ENCODE measurements around the gene FBXO10. TPM values are rescaled to one million over a fixed set of nuclear protein-coding genes. Genes with fewer than 3 reads are reported as not detected.

FBXO10 gene, protein sequence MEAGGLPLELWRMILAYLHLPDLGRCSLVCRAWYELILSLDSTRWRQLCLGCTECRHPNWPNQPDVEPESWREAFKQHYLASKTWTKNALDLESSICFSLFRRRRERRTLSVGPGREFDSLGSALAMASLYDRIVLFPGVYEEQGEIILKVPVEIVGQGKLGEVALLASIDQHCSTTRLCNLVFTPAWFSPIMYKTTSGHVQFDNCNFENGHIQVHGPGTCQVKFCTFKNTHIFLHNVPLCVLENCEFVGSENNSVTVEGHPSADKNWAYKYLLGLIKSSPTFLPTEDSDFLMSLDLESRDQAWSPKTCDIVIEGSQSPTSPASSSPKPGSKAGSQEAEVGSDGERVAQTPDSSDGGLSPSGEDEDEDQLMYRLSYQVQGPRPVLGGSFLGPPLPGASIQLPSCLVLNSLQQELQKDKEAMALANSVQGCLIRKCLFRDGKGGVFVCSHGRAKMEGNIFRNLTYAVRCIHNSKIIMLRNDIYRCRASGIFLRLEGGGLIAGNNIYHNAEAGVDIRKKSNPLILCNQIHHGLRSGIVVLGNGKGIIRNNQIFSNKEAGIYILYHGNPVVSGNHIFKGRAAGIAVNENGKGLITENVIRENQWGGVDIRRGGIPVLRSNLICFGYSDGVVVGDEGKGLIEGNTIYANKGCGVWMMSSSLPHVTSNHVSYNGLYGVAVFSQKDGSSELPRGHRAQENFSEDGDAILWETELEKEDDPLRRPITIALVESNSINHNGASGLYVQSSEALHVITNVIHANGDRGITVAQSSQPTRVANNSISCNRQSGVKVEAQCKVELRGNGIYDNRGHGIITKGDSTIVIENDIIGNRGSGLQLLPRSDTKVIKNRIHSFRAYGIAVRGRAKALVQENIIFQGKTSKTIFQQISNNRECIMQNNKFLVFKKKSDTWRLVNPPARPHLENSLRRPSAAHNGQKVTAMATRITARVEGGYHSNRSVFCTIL
- 1 to 10 TPM; 3.6 to 3.9 TPM for total RNA-seq

DNA sequence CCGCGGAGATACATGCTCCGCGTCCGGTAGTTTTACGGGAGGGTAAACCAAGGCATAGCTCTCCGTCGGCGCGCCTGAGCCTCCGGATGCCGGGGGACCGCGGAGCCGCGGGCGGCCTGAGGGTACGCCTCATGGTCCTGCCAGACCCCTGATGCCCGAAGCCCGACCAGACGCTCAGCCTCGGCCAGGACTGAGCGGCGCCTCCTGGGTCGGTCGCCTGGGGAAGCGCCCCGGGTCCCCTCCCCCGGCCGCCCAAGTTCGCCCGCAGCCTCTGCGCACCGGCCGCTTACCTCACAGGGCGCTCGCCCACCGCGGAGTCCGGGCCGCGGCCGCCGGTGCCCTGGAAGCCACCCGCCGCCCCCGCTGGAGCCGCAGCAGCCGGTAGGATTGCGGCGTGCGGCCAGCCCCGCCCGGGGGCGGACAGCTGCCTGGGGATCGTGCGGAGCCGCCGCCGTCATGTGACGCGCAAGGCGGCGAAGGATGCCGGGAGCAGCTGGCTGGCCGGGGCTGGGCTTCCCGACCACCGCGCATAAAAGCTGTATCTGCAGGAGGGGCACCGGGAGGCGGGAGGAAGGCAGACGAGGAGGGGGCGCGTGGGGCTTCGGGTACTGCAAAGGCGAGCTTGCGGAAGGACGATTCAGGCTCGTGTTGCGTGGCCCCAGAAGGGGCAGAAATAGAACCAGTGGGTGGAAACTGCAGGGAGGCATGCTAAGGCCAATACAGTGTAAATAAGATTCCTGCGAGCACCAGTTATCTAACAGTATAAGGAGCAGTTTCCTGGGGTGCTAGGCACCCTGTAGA is at the start of gene FBXO10:
Gene FBXO10, minus strand, starts transcription at position 460 of the 801 bp plus-strand sequence. CDS start 34,612 bp downstream, outside the sequence.
- intact Hi-C loops (cut with micrococcal nuclease) = loop anchor here (2.0 to 5.0 kb wide), 2 partner anchors 17 to 49 kb away; partner anchors contain the start of gene TOMM5
- no peaks in the 10 kb centered on the region for H3K27me3 Mint-ChIP-seq
- H3K9me3 Mint-ChIP-seq = no peaks in the 10 kb centered on the region
- DNase-seq = peak; percentile 64
- H3K36me3 Mint-ChIP-seq = peaks cover 11% of the 10 kb centered on the region
- ChIA-PET CTCF (interaction anchor here (1.3 to 2.4 kb wide), 2 partner anchors 13 to 16 kb away, joined by 3 to 6 read pairs; partner anchors contain the start of gene TOMM5), POLR2A (interaction anchor here (0.6 to 4.7 kb wide), 6 partner anchors 12 to 136 kb away, joined by 3 to 33 read pairs (median 3); partner anchors contain the start of gene TOMM5)
- peaks cover 16% of the 10 kb centered on the region for H3K4me1 Mint-ChIP-seq (ENCODE audit: low read depth)
- H3K4me3 Mint-ChIP-seq = peak within 1 kb of the TSS; percentile 79
- H3K27ac Mint-ChIP-seq = no peak within 1 kb of the TSS

DNA sequence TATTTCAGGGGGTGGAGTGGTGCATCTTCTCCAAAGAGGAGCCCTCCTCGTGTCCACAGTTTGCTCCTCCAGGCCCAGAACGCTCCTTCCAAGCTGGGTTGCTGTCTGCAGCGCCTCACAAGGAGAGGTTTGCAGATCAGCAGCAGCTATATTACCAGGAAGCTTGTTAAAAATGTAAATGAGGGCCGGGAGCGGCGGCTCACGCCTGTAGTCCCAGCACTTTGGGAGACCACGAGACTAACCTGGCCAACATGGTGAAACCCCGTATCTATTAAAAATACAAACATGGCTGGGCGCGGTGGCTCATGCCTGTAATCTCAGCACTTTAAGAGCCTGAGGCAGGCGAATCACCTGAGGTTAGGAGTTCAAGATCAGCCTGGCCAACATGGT is 49.6 kb upstream of the FBXO10 start:
- POLR2A ChIA-PET = interaction anchor here (0.6 kb wide), 1 partner anchor 22 kb away, joined by 3 read pairs; no protein-coding TSS in a partner anchor
- no peaks in the 10 kb centered on the region for H3K9me3 Mint-ChIP-seq
- no peaks in the 10 kb centered on the region for H3K36me3 Mint-ChIP-seq
- CTCF ChIA-PET = no interaction called here
- H3K4me3 Mint-ChIP-seq = no peak overlapping the region
- intact Hi-C loops (cut with micrococcal nuclease) = no loop called here
- H3K27me3 Mint-ChIP-seq = no peaks in the 10 kb centered on the region
- no peak overlapping the region for H3K27ac Mint-ChIP-seq
- H3K4me1 Mint-ChIP-seq (ENCODE audit: low read depth) = no peaks in the 10 kb centered on the region
- DNase-seq = no peak

DNA sequence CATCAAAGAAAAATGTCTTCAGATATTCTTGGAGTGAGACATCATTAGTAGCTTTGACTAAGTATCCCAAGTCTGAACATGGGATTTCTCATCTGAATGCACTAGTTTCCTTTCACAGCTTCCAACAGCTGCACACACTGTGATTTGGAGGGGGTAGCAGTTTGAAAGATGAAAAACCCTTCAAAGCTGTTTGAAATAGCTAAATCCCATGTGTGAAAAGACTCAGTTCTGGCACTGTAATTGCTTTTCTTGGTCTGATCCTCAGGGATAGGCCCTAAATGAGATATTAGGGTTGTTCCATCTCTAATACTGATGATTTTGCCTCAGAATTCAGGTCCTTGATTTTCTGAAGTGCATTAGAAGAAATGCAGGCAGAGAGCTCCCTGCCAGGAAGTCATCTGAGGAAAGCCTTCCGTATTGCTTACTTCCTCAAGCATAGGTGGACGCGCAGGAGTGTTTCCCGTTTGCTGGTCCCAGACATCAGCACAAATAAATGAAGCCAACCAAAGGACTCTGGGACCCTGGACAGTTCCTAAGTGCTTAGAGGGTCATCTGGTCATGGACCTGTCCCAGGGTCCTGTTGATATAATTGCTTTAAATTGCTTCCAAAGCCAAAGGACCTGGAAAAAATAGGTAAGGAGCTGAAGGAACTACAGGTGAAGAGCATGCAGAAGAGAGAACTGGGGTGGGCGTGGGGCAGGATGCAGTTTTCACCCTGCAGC is 49.0 kb upstream of the FBXO10 start:
- Mint-ChIP-seq H3K27me3 (no peaks in the 10 kb centered on the region), H3K27ac (no peak overlapping the region), H3K36me3 (no peaks in the 10 kb centered on the region), H3K9me3 (no peaks in the 10 kb centered on the region), H3K4me1 (ENCODE audit: low read depth) (no peaks in the 10 kb centered on the region), H3K4me3 (no peak overlapping the region)
- ChIA-PET CTCF (no interaction called here), POLR2A (interaction anchor here (0.6 kb wide), 1 partner anchor 22 kb away, joined by 3 read pairs; no protein-coding TSS in a partner anchor)
- intact Hi-C loops (cut with micrococcal nuclease) = no loop called here
- no peak for DNase-seq

DNA sequence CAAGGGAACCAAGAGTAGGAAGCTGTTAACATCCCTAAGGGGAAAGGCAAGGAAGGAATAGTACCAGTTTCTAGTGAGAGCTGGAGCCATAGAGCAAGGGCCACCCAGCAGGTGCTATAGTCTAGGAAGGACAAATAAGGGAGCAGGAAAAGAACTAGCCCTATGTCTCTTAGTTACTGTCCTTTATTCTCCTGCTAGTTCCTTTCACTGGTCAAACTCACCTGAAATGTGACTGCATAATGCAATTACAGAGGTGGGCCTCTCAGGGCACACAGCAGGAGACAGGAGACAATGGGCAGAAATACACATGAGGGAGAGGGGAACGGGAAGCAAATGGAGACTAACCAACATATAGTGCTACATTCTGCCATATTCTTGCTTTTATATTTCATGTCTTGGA is 47.9 kb upstream of the FBXO10 start:
- no peak overlapping the region for H3K4me3 Mint-ChIP-seq
- H3K9me3 Mint-ChIP-seq = no peaks in the 10 kb centered on the region
- H3K27me3 Mint-ChIP-seq = no peaks in the 10 kb centered on the region
- no peak for DNase-seq
- H3K27ac Mint-ChIP-seq = no peak overlapping the region
- no peaks in the 10 kb centered on the region for H3K36me3 Mint-ChIP-seq
- no peaks in the 10 kb centered on the region for H3K4me1 Mint-ChIP-seq (ENCODE audit: low read depth)
- intact Hi-C loops (cut with micrococcal nuclease) = no loop called here
- ChIA-PET CTCF (no interaction called here), POLR2A (no interaction called here)

DNA sequence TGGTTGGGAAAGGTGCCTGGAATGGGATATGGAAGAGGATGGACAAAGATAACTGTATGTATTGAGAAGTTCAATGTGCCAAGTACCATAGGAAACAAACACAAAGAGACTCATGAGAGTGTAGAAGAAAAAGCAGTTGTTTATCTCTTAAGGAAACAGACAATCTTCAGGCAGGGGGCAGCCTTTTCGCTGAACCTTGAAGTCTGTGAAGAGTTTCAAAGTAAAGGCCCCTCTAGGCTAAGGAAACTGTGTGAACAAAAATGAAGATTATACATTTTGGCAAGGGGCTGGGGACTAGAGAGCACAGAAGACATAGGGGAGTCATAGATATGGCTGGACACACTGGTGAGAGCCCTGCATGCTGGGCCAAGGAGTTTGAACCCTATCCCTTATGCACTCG is 47.1 kb upstream of the FBXO10 start:
- H3K27ac Mint-ChIP-seq = no peak overlapping the region

DNA sequence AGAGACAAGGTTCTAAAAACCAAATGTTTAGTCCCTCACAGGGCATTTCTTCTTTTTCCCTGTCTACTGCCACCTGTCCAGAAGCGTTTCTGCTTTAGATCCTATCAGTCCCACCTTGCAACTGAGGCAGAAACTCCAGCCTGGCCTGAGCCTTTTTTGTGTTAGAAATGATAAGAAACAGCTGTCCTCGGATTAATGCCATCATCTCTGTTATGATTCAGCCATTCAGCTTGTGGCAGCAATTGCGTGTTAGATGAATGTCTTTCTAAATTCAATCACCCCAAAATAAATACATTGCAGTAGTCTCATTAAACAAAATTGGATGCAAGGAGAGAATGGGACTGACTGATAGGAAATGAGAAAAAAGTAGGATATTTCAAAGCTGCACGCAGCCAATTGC is 46.3 kb upstream of the FBXO10 start:
- Mint-ChIP-seq H3K9me3 (no peaks in the 10 kb centered on the region), H3K27ac (no peak overlapping the region), H3K27me3 (peaks cover 4% of the 10 kb centered on the region), H3K36me3 (no peaks in the 10 kb centered on the region), H3K4me3 (no peak overlapping the region), H3K4me1 (ENCODE audit: low read depth) (no peaks in the 10 kb centered on the region)
- intact Hi-C loops (cut with micrococcal nuclease) = no loop called here
- ChIA-PET POLR2A (no interaction called here), CTCF (no interaction called here)
- DNase-seq = no peak

More for the DNA sequence above, 47.1 kb upstream of the FBXO10 start:
- no peak overlapping the region for H3K4me3 Mint-ChIP-seq
- POLR2A ChIA-PET = no interaction called here
- CTCF ChIA-PET = no interaction called here
- DNase-seq = no peak
- intact Hi-C loops (cut with micrococcal nuclease) = no loop called here
- no peaks in the 10 kb centered on the region for H3K4me1 Mint-ChIP-seq (ENCODE audit: low read depth)
- no peaks in the 10 kb centered on the region for H3K36me3 Mint-ChIP-seq
- H3K9me3 Mint-ChIP-seq = no peaks in the 10 kb centered on the region
- peaks cover 2% of the 10 kb centered on the region for H3K27me3 Mint-ChIP-seq

GRCh38 chr9:37621273-37622121 is 45.3 kb upstream of the FBXO10 start:
- intact Hi-C loops (cut with micrococcal nuclease) = no loop called here
- H3K4me1 Mint-ChIP-seq (ENCODE audit: low read depth) = no peaks in the 10 kb centered on the region
- CTCF ChIA-PET = no interaction called here
- POLR2A ChIA-PET = no interaction called here
- DNase-seq = no peak
- H3K36me3 Mint-ChIP-seq = no peaks in the 10 kb centered on the region
- H3K4me3 Mint-ChIP-seq = no peak overlapping the region
- H3K27ac Mint-ChIP-seq = no peak overlapping the region
- no peaks in the 10 kb centered on the region for H3K9me3 Mint-ChIP-seq
- H3K27me3 Mint-ChIP-seq = peaks cover 4% of the 10 kb centered on the region

DNA sequence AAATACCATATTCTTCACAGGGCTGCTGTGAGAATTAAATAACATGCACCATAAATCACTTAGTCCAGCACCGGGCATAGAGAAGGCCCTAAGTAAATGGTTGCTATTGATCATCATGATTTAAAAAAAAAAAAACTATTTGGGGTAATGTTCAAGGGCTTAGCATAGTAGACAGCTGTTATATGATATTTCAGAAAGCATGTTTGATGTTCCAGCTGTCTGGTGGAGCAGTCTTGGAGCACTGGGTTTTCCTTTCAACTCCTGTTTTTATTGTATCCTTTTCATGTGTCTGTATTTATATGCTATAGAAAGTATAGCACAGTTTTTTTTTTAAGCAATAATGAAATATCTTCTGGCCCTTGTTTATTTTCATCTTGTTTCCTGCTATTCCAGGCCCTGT is 44.2 kb upstream of the FBXO10 start:
- H3K36me3 Mint-ChIP-seq = no peaks in the 10 kb centered on the region
- no peaks in the 10 kb centered on the region for H3K9me3 Mint-ChIP-seq
- no peak for DNase-seq
- H3K27me3 Mint-ChIP-seq = peaks cover 4% of the 10 kb centered on the region
- H3K4me3 Mint-ChIP-seq = no peak overlapping the region
- intact Hi-C loops (cut with micrococcal nuclease) = no loop called here
- ChIA-PET POLR2A (no interaction called here), CTCF (no interaction called here)
- H3K27ac Mint-ChIP-seq = no peak overlapping the region
- no peaks in the 10 kb centered on the region for H3K4me1 Mint-ChIP-seq (ENCODE audit: low read depth)

DNA sequence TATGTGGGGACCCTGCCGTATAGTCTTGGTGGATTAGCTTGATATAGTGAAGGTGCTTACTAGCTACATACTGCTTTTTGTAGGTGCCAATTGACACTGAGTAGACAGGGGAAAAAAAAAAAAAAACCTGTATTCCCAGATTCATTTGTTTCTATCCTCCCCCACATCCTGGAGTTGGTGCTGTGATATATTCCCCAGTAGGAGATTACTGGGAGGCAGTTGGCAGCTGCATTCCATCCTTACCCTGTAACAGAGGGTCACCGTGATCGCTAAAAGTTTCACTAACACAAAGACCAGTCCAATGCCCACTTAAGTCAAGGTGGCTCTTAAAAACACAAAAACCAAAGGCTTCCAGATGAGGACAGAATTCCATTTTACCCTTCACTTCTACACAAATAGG is 43.6 kb upstream of the FBXO10 start:
- Mint-ChIP-seq H3K4me3 (no peak overlapping the region), H3K36me3 (no peaks in the 10 kb centered on the region), H3K27me3 (peaks cover 4% of the 10 kb centered on the region), H3K9me3 (no peaks in the 10 kb centered on the region), H3K27ac (no peak overlapping the region), H3K4me1 (ENCODE audit: low read depth) (no peaks in the 10 kb centered on the region)
- no peak for DNase-seq
- ChIA-PET CTCF (no interaction called here), POLR2A (no interaction called here)
- intact Hi-C loops (cut with micrococcal nuclease) = no loop called here

DNA sequence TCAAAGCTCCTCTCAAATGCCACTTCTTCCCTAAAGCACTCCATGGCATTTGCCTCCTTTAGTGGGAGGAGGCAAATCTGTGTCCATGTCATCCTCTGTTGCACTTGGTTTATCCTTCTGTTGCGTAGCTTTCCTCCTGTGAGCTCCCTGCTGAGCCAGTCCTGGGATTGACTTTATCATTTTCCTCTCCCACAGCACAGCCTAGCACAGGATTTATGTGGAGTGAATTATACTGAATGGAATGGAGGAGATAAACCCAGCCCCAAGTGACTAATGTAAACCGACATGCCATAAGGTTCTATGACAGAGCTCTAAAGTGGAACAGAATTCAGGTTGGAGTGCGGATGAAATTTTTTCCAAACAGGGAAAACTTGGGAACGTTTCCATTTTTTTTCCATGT is 42.6 kb upstream of the FBXO10 start:
- Mint-ChIP-seq H3K27me3 (peaks cover 8% of the 10 kb centered on the region), H3K36me3 (no peaks in the 10 kb centered on the region), H3K27ac (no peak overlapping the region), H3K4me3 (no peak overlapping the region), H3K4me1 (ENCODE audit: low read depth) (no peaks in the 10 kb centered on the region), H3K9me3 (no peaks in the 10 kb centered on the region)
- CTCF ChIA-PET = interaction anchor here (0.7 kb wide), 1 partner anchor 9 kb away, joined by 3 read pairs; no protein-coding TSS in a partner anchor
- POLR2A ChIA-PET = no interaction called here
- no peak for DNase-seq
- intact Hi-C loops (cut with micrococcal nuclease) = no loop called here

DNA sequence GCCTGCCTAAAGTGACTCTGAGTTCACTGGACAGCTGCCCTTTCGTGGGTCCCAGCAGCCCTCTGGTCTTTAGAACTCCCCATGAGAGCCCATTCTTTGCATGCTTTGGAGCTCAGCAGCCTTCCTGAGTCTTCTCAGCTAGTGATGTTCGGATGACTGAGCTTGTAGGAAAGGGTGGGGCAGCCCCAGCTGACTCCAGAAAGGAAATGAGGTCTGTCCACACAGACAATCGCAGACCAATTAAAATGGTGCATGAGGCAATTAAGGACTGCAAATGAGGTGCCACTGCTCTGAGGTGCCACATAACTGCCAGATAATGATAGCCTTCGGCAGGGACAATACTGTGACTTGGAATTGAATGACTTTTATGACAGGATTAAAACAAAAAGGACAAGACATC is 41.7 kb upstream of the FBXO10 start:
- CTCF ChIA-PET = no interaction called here
- no peak for DNase-seq
- POLR2A ChIA-PET = no interaction called here
- H3K36me3 Mint-ChIP-seq = no peaks in the 10 kb centered on the region
- H3K27me3 Mint-ChIP-seq = peaks cover 9% of the 10 kb centered on the region
- no peak overlapping the region for H3K4me3 Mint-ChIP-seq
- H3K27ac Mint-ChIP-seq = no peak overlapping the region
- H3K9me3 Mint-ChIP-seq = no peaks in the 10 kb centered on the region
- H3K4me1 Mint-ChIP-seq (ENCODE audit: low read depth) = no peaks in the 10 kb centered on the region
- intact Hi-C loops (cut with micrococcal nuclease) = no loop called here
